SU-DHL-6 (cell line): ENCODE data around the gene CUX1.

Experiments used
- H2AFZ ChIP-seq: fragments of 200-600 bp; sonication (generic); 2 replicates; pipeline ENCODE4 v1.6.1; 2014; ENCODE audit warnings: low read depth, mild to moderate bottlenecking, moderate library complexity, mixed read lengths, antibody characterized with exemption, low read length; ENCODE audit not compliant: severe bottlenecking
- H3F3A ChIP-seq: fragments of 200-600 bp; shearing (Covaris generic); 2 replicates; pipeline ENCODE4 v1.6.0; 2016; ENCODE audit warnings: antibody characterized with exemption, mild to moderate bottlenecking; ENCODE audit not compliant: insufficient read depth
- H3K27ac ChIP-seq: fragments of 200-600 bp; sonication (generic); 2 replicates; pipeline ENCODE4 v1.5.1; 2016; ENCODE audit warnings: low read depth, mild to moderate bottlenecking, low read length, moderate library complexity, mixed read lengths
- H3K27me3 ChIP-seq: fragments of 200-600 bp; sonication (generic), shearing (Covaris generic); 2 replicates; pipeline ENCODE4 v1.6.0; 2014; ENCODE audit warnings: mild to moderate bottlenecking, low read length
- H3K36me3 ChIP-seq: fragments of 200-600 bp; sonication (generic); 2 replicates; pipeline ENCODE4 v1.6.1; 2014; ENCODE audit warnings: mild to moderate bottlenecking, low read length, mixed read lengths
- H3K4me2 ChIP-seq: fragments of 300-600, 200-600 bp; shearing (Covaris generic), sonication (generic); 2 replicates; pipeline ENCODE4 v1.6.0; 2014; ENCODE audit warnings: low read length, low read depth, mild to moderate bottlenecking; ENCODE audit not compliant: poor library complexity, severe bottlenecking
- H3K4me3 ChIP-seq: fragments of 200-600 bp; sonication (generic); 2 replicates; pipeline ENCODE4 v1.5.1; 2014; ENCODE audit warnings: antibody characterized with exemption, low read length, mild to moderate bottlenecking, mixed read lengths; ENCODE audit not compliant: insufficient read depth, poor library complexity, severe bottlenecking
- H3K79me2 ChIP-seq: fragments of 200-600 bp; sonication (generic); 2 replicates; pipeline ENCODE4 v1.6.1; 2014; ENCODE audit warnings: mild to moderate bottlenecking, low read length, moderate library complexity; ENCODE audit not compliant: insufficient read depth
- H3K9ac ChIP-seq: fragments of 200-600 bp; sonication (generic); 2 replicates; pipeline ENCODE4 v1.7.0; 2014; ENCODE audit warnings: mild to moderate bottlenecking, low read length
- H3K9me2 ChIP-seq: fragments of 200-600 bp; sonication (generic); replicated peaks from 2 replicates; pipeline ENCODE4 v1.6.1; 2014; ENCODE audit warnings: low read length; ENCODE audit not compliant: insufficient read depth
- H3K9me3 ChIP-seq: fragments of 200-600 bp; sonication (generic); 2 replicates; pipeline ENCODE4 v1.6.1; 2014; ENCODE audit warnings: low read length, mixed read lengths; ENCODE audit not compliant: insufficient read depth
- H4K20me1 ChIP-seq: fragments of 200-600 bp; sonication (generic); 2 replicates; pipeline ENCODE4 v1.6.1; 2014; ENCODE audit warnings: low read depth, mild to moderate bottlenecking, antibody characterized with exemption, low read length, moderate library complexity, mixed read lengths
- CTCF ChIP-seq: fragments of 200-600 bp; sonication (generic); IDR thresholded peaks from one replicate; pipeline ENCODE4 v1.5.1; 2017; ENCODE audit warnings: antibody characterized with exemption, mild to moderate bottlenecking, low read length, moderate library complexity; ENCODE audit not compliant: insufficient read depth, poor library complexity, severe bottlenecking
- EZH2phosphoT487 ChIP-seq: fragments of 200-600 bp; sonication (generic), shearing (Covaris generic); conservative IDR thresholded peaks from 2 replicates; pipeline ENCODE4 v1.6.1; 2018; ENCODE audit warnings: mild to moderate bottlenecking, antibody characterized with exemption, low read length, moderate library complexity, mixed read lengths

The CUX1 gene

GRCh38 chr7:101951757-101952156 is 134.3 kb downstream of the CUX1 start:
- Histone ChIP-seq H3K9ac (no peak overlapping the region), H3K36me3 (no peaks in the 10 kb centered on the region), H3K9me2 (no peaks in the 10 kb centered on the region), H3K9me3 (no peaks in the 10 kb centered on the region), H3F3A (peaks cover 83% of the 10 kb centered on the region), H3K79me2 (peaks cover 100% of the 10 kb centered on the region), H3K27me3 (no peaks in the 10 kb centered on the region), H3K27ac (peak overlapping the region; percentile 84; the same call in 1 of the 2 replicates), H3K4me3 (no peak overlapping the region), H3K4me2 (no peak overlapping the region), H4K20me1 (no peaks in the 10 kb centered on the region), H2AFZ (no peak overlapping the region)
- TF ChIP-seq CTCF (no peak), EZH2phosphoT487 (no peak)

- Histone ChIP-seq H4K20me1 (no peaks in the 10 kb centered on the region), H3K4me2 (peak overlapping the region; percentile 48)
Observed at GRCh38 chr7:101952355-101953247, 135.2 kb downstream of the CUX1 start.

GRCh38 chr7:101953248-101953819 is 135.9 kb downstream of the CUX1 start:
- Histone ChIP-seq H3K79me2 (peaks cover 100% of the 10 kb centered on the region), H2AFZ (no peak overlapping the region)

More at GRCh38 chr7:101952355-101953247, 135.2 kb downstream of the CUX1 start:
- Histone ChIP-seq H3K36me3 (no peaks in the 10 kb centered on the region), H2AFZ (no peak overlapping the region), H3K9me2 (no peaks in the 10 kb centered on the region), H3F3A (peaks cover 87% of the 10 kb centered on the region), H3K27me3 (no peaks in the 10 kb centered on the region), H3K4me3 (no peak overlapping the region), H3K79me2 (peaks cover 100% of the 10 kb centered on the region), H3K27ac (peak overlapping the region; percentile 84), H3K9me3 (no peaks in the 10 kb centered on the region), H3K9ac (peak overlapping the region; percentile 13)
- no peak for TF ChIP-seq CTCF
- no peak for TF ChIP-seq EZH2phosphoT487

More at GRCh38 chr7:101953248-101953819, 135.9 kb downstream of the CUX1 start:
- peak overlapping the region; percentile 13 for H3K9ac ChIP-seq
- H3K27ac ChIP-seq = peak overlapping the region; percentile 84
- no peaks in the 10 kb centered on the region for H3K36me3 ChIP-seq
- TF ChIP-seq CTCF = no peak
- H4K20me1 ChIP-seq = no peaks in the 10 kb centered on the region
- no peaks in the 10 kb centered on the region for H3K27me3 ChIP-seq
- peak overlapping the region; percentile 1 for H3K4me3 ChIP-seq
- no peaks in the 10 kb centered on the region for H3K9me2 ChIP-seq
- H3F3A ChIP-seq = peaks cover 87% of the 10 kb centered on the region
- peak overlapping the region; percentile 48 for H3K4me2 ChIP-seq
- H3K9me3 ChIP-seq = no peaks in the 10 kb centered on the region
